OCI-LY1 (cell line): ENCODE data around the gene DCAF15.

ENCODE experiments used
- H2AFZ ChIP-seq: fragments of 200-600 bp; sonication (generic), shearing (Covaris generic); 2 replicates; pipeline ENCODE4 v1.6.0; 2014; ENCODE audit warnings: antibody characterized with exemption, mild to moderate bottlenecking, low read length
- H3F3A ChIP-seq: fragments of 200-600 bp; sonication (generic), shearing (Covaris generic); 2 replicates; pipeline ENCODE4 v1.6.0; 2014; ENCODE audit warnings: mild to moderate bottlenecking, antibody characterized with exemption, low read length, moderate library complexity; ENCODE audit not compliant: insufficient read depth
- H3K27ac ChIP-seq: fragments of 200-600 bp; sonication (generic); 2 replicates; pipeline ENCODE4 v1.5.1; 2014; ENCODE audit warnings: low read length, mixed run types, mild to moderate bottlenecking, low read depth; ENCODE audit not compliant: poor library complexity, severe bottlenecking
- H3K27me3 ChIP-seq: fragments of 200-600 bp; sonication (generic); 2 replicates; pipeline ENCODE4 v1.6.0; 2014; ENCODE audit warnings: antibody characterized with exemption, mild to moderate bottlenecking, low read length, moderate library complexity; ENCODE audit not compliant: insufficient read depth
- H3K36me3 ChIP-seq: fragments of 200-600 bp; sonication (generic); 2 replicates; pipeline ENCODE4 v1.6.1; 2014; ENCODE audit warnings: mild to moderate bottlenecking, antibody characterized with exemption, low read length, moderate library complexity, mixed read lengths; ENCODE audit not compliant: insufficient read depth
- H3K4me1 ChIP-seq: fragments of 200-600 bp; sonication (generic); 2 replicates; pipeline ENCODE4 v1.5.1; 2014; ENCODE audit warnings: mild to moderate bottlenecking, low read length, moderate library complexity; ENCODE audit not compliant: insufficient read depth, severe bottlenecking
- H3K4me2 ChIP-seq: fragments of 200-600 bp; sonication (generic), shearing (Covaris generic); 2 replicates; pipeline ENCODE4 v1.6.1; 2014; ENCODE audit warnings: low read length
- H3K4me3 ChIP-seq: fragments of 200-600 bp; sonication (generic); 2 replicates; pipeline ENCODE4 v1.5.1; 2014; ENCODE audit warnings: low read length, low read depth, mild to moderate bottlenecking, mixed read lengths; ENCODE audit not compliant: poor library complexity, severe bottlenecking
- H3K79me2 ChIP-seq: fragments of 200-600 bp; shearing (Covaris generic); 2 replicates; pipeline ENCODE4 v1.6.1; 2016; ENCODE audit warnings: mixed run types, low read length, mixed read lengths; ENCODE audit not compliant: insufficient read depth
- H3K9ac ChIP-seq: fragments of 200-600 bp; sonication (generic), shearing (Covaris generic); 2 replicates; pipeline ENCODE4 v1.6.1; 2014; ENCODE audit warnings: mild to moderate bottlenecking, low read length, mixed read lengths
- H3K9me2 ChIP-seq: fragments of 200-600 bp; sonication (generic), shearing (Covaris generic); 2 replicates; pipeline ENCODE4 v1.6.1; 2014; ENCODE audit warnings: low read depth, mild to moderate bottlenecking, low read length, mixed read lengths
- H3K9me3 ChIP-seq: fragments of 200-600 bp; shearing (Covaris generic); 2 replicates; pipeline ENCODE4 v1.6.1; 2014; ENCODE audit warnings: low read length, mixed read lengths
- H4K20me1 ChIP-seq: fragments of 200-600 bp; sonication (generic), shearing (Covaris generic); 2 replicates; pipeline ENCODE4 v1.6.0; 2016; ENCODE audit warnings: mild to moderate bottlenecking, low read length; ENCODE audit not compliant: insufficient read depth
- CTCF ChIP-seq: fragments of 200-600 bp; sonication (generic), shearing (Covaris generic); IDR thresholded peaks from 2 replicates; pipeline ENCODE4 v1.5.1; 2017; ENCODE audit warnings: mild to moderate bottlenecking, antibody characterized with exemption, low read length, moderate library complexity, mixed read lengths
- EZH2 ChIP-seq: fragments of 200-600 bp; sonication (generic), shearing (Covaris generic); IDR thresholded peaks from 2 replicates; pipeline ENCODE4 v1.8.0; 2017; ENCODE audit warnings: borderline replicate concordance, mixed run types, mild to moderate bottlenecking, antibody characterized with exemption, low read length, moderate library complexity, mixed read lengths

Gene DCAF15

DNA sequence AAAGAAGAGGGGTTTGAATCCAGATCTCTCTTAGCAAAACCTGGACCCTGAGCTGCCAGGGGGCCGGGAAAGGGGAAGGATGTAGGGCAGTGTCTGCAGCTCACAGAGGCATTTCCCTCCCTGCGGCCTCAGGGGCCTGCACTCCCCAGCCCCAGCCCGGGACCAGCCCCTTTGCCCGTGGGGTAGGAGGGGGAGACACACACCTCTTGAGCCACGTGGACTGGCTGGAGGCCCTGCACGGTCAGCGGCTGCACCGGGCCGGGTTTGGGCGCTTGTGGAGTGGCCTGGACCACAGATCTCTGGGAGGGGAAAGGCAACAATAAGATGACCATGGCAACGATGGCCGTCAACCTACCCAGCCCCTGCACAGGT lies 26.9 kb downstream of the DCAF15 start:
- no peak overlapping the region for H3K27ac ChIP-seq
- H3K4me2 ChIP-seq = peak overlapping the region; percentile 51
- H3K79me2 ChIP-seq = no peaks in the 10 kb centered on the region
- H3K9me3 ChIP-seq = no peaks in the 10 kb centered on the region
- H3K4me3 ChIP-seq = peak overlapping the region; percentile 40
- peaks cover 3% of the 10 kb centered on the region; the same call in 1 of the 2 replicates for H3K36me3 ChIP-seq
- no peak overlapping the region for H2AFZ ChIP-seq
- peaks cover 23% of the 10 kb centered on the region; the same call in 1 of the 2 replicates for H3K27me3 ChIP-seq
- TF ChIP-seq EZH2 (no peak), CTCF (no peak)
- H3K9ac ChIP-seq = peak overlapping the region; percentile 18; the same call in 1 of the 2 replicates
- no peaks in the 10 kb centered on the region for H3K9me2 ChIP-seq
- no peaks in the 10 kb centered on the region; the same call in 1 of the 2 replicates for H3F3A ChIP-seq
- no peaks in the 10 kb centered on the region for H4K20me1 ChIP-seq
- H3K4me1 ChIP-seq = peaks cover 20% of the 10 kb centered on the region

- Histone ChIP-seq H3K9ac (no peak overlapping the region), H3K4me3 (no peak overlapping the region), H3K4me2 (peak overlapping the region; percentile 51; the same call in 1 of the 2 replicates), H3K9me3 (no peaks in the 10 kb centered on the region), H3K9me2 (no peaks in the 10 kb centered on the region), H3K4me1 (peaks cover 19% of the 10 kb centered on the region), H4K20me1 (no peaks in the 10 kb centered on the region), H3K79me2 (no peaks in the 10 kb centered on the region), H3K36me3 (peaks cover 3% of the 10 kb centered on the region; the same call in 1 of the 2 replicates), H3F3A (no peaks in the 10 kb centered on the region; the same call in 1 of the 2 replicates), H3K27ac (no peak overlapping the region), H3K27me3 (peaks cover 23% of the 10 kb centered on the region; the same call in 1 of the 2 replicates), H2AFZ (no peak overlapping the region)
- TF ChIP-seq EZH2 (no peak), CTCF (no peak)
Measured at GRCh38 chr19:13979686-13980085, 27.4 kb downstream of the DCAF15 start.

DNA sequence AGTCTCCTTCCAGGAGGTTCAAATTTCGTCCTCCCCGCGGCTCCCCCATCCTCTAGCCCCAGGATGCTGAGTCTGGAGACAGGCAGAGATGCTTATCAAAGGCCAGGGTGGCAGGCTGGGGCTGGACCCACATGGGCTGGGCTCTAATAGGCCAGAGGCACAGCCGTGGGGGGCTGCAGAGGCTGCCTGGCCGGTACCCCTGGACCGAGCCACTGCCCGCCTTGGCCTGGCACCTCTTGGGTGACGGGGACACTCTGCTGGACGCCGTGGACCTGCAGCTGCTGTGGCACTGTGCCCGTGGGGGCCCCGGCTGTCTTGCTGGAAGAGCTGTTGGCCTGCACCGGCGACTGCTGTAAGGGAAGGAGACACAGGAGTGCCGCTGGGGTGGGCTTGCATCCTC lies 28.0 kb downstream of the DCAF15 start:
- TF ChIP-seq EZH2 = no peak
- TF ChIP-seq CTCF = no peak
- Histone ChIP-seq H2AFZ (no peak overlapping the region), H3K36me3 (peaks cover 3% of the 10 kb centered on the region; the same call in 1 of the 2 replicates), H3K4me3 (no peak overlapping the region), H3K79me2 (no peaks in the 10 kb centered on the region), H3K4me2 (no peak overlapping the region), H3K27me3 (peaks cover 23% of the 10 kb centered on the region; the same call in 1 of the 2 replicates), H3K9me3 (no peaks in the 10 kb centered on the region), H3K9ac (no peak overlapping the region), H3K27ac (no peak overlapping the region), H3K4me1 (peaks cover 24% of the 10 kb centered on the region), H3F3A (no peaks in the 10 kb centered on the region; the same call in 1 of the 2 replicates), H3K9me2 (no peaks in the 10 kb centered on the region), H4K20me1 (no peaks in the 10 kb centered on the region)
